Upper lobe of left lung (tissue), 6 donors: ENCODE data around the gene PRRG2. TPM values are rescaled to one million over a fixed set of nuclear protein-coding genes. Genes with fewer than 3 reads are reported as not detected.

ENCODE experiments used
- ATAC-seq, 2 donors: fragments of 200-7000 bp; cut with Tn5 transposase; one replicate each; pipeline ENCODE4 v1.9.1; 2022; ENCODE audit warnings: mild to moderate bottlenecking in 2 of 2, moderate library complexity in 2 of 2; ENCODE audit not compliant: low FRiP score in 2 of 2
- DNase-seq, 2 donors: peaks; one replicate each; pipeline ENCODE4 v3.0.0-alpha.2; 2019 to 2020
- H3K27ac ChIP-seq, 4 donors: fragments of 200-600 bp; sonication (generic); one replicate each; pipeline ENCODE4 v1.5.1; 2016 to 2019
- H3K27me3 ChIP-seq, 4 donors: fragments of 200-600 bp; sonication (generic); one replicate each; pipeline ENCODE4 v1.5.1; 2017 to 2019
- H3K36me3 ChIP-seq, 4 donors: fragments of 200-600 bp; sonication (generic); one replicate each; pipeline ENCODE4 v1.5.1; 2016 to 2019
- H3K4me1 ChIP-seq, 4 donors: fragments of 200-600 bp; sonication (generic); one replicate each; pipeline ENCODE4 v1.5.1; 2018 to 2019
- H3K4me3 ChIP-seq, 4 donors: fragments of 200-600 bp; sonication (generic); one replicate each; pipeline ENCODE4 v1.5.1; 2017 to 2019; ENCODE audit warnings: mild to moderate bottlenecking in 2 of 4, moderate library complexity in 1 of 4
- H3K9me3 ChIP-seq, 4 donors: fragments of 200-600 bp; sonication (generic); one replicate each; pipeline ENCODE4 v1.5.1; 2018 to 2019
- EP300 ChIP-seq, 4 donors: sonication (generic); formaldehyde crosslinking; IDR thresholded peaks; one replicate each; pipeline ENCODE4 v1.5.1; 2017; ENCODE audit warnings: antibody characterized with exemption in 4 of 4, control low read depth in 2 of 4
- POLR2A ChIP-seq, 4 donors: fragments of 450-650 bp; IDR thresholded peaks; one replicate each; pipeline ENCODE4 v1.5.1; 2016 to 2017; ENCODE audit warnings: antibody characterized with exemption in 4 of 4, mild to moderate bottlenecking in 2 of 4
- POLR2AphosphoS5 ChIP-seq, 2 donors: sonication (generic); formaldehyde crosslinking; IDR thresholded peaks; one replicate each; pipeline ENCODE4 v1.5.1; 2017; ENCODE audit warnings: antibody characterized with exemption in 2 of 2
- WGBS, 2 donors: methylation state at CpG; one replicate each; pipeline ENCODE4 v1.1.5; 2017 to 2018; 5-methylcytosine and 5-hydroxymethylcytosine counted together
- total RNA-seq, 6 donors: library from RNA; depleted of rRNA in 4 of 6; stranded (reverse); fragments of >200 nt in 4 of 6; gene quantifications; one replicate each; pipeline versions ENCODE4 v1.1.0 to v1.2.1, GENCODE V29; 2016 to 2021
- TF ChIP-seq, protein P1 (sequence below), 6 experiments: fragments of 450-650 bp in 4 of 6; fragments of 200-600 bp in 2 of 6; sonication (generic) in 2 of 6; IDR thresholded peaks; one replicate each; pipeline ENCODE4 v1.5.1; 2016 to 2019; ENCODE audit warnings: antibody characterized with exemption in 6 of 6
- donor health status: DM: no; HTN: no; CAD: no; lungs with moderate emphysema.
- donor health status: DM: no; HTN: yes; CAD: no; lungs with severe emphysema.

The PRRG2 gene
- total RNA-seq, 6 donors from 2014 or later: 3.8 to 10.0 (median 7.1) TPM

DNA sequence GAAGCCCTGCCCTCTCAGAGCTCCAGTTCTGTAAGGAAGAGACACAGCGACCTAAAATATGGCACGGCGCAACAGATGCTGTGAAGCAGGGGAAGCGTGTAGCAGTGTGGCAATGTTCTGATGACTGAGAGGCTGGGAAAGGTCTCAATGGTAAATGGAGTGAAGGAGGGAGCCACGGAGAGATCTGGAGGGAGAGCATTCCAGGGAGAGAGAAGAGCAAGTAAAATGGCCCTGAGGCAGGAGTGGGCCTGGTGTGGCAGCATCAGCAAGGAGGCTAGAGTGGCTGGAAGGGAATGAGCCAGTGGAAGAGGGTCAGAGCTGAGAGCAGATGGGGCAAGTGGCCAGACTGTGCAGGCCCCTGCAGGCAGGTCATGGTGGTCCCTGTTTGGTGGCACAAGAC lies 37.0 kb upstream of the PRRG2 start:
- 69 to 81% methylated on average over 5 of the region's 5 CpGs for WGBS, 2 donors
- ATAC-seq (peak in 1 of 2 donors; percentile 38), DNase-seq (no peak)
- peaks cover 3 to 8% (median 6%) of the 10 kb centered on the region in 4 donors for H3K4me1 ChIP-seq
- H3K27me3 ChIP-seq: no peaks in the 10 kb centered on the region
- H3K27ac ChIP-seq: no peak overlapping the region
- H3K36me3 ChIP-seq: peaks cover 0 to 15% (median 7%) of the 10 kb centered on the region in 4 donors
- no peaks in the 10 kb centered on the region for H3K9me3 ChIP-seq
- H3K4me3 ChIP-seq: no peak overlapping the region
- no peak for TF ChIP-seq EP300 (IDR thresholded peaks at IDR 0.05)
- TF ChIP-seq, protein P1, sequence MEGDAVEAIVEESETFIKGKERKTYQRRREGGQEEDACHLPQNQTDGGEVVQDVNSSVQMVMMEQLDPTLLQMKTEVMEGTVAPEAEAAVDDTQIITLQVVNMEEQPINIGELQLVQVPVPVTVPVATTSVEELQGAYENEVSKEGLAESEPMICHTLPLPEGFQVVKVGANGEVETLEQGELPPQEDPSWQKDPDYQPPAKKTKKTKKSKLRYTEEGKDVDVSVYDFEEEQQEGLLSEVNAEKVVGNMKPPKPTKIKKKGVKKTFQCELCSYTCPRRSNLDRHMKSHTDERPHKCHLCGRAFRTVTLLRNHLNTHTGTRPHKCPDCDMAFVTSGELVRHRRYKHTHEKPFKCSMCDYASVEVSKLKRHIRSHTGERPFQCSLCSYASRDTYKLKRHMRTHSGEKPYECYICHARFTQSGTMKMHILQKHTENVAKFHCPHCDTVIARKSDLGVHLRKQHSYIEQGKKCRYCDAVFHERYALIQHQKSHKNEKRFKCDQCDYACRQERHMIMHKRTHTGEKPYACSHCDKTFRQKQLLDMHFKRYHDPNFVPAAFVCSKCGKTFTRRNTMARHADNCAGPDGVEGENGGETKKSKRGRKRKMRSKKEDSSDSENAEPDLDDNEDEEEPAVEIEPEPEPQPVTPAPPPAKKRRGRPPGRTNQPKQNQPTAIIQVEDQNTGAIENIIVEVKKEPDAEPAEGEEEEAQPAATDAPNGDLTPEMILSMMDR (IDR thresholded peaks at IDR 0.05): no peak
- TF ChIP-seq POLR2A (IDR thresholded peaks at IDR 0.05): no peak
- no peak for TF ChIP-seq POLR2AphosphoS5 (IDR thresholded peaks at IDR 0.05)

DNA sequence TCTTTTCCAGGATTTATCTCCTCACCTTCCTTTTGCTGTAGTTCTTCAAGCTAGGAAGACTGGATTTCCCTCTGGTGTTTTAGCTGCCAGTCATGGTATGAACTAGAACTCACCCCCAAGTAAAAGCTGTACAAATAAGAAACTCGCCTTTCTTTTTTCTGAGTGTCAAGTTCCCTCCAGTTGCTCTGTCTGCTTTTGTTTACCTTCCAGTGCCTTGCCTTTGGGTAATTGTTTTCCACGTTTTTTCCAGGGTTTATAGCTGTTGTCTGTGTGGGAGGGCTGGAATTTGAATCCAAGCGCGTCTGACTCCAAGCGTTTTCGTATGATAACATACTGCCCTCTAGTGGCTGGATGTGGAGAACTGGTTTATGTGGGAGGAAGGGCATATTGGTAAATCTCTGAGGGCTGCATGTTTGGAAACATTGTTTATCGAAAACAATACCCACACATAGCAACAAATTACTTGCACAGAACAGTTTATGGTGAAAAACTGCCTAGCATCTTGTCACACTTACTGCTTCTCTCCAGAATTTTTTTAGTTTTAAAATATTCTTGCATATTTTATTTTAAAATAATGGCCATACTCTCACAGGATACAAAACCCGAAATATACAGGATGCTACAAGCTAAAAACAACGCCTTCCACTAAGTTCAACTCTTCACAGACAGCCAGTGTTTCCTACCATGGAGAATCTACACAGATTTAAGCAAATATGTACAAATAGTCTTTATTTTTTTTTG lies 34.1 kb upstream of the PRRG2 start:
- DNase-seq (peak in 1 of 2 donors; percentile 69), ATAC-seq (peak; percentile 81 to 93)
- TF ChIP-seq POLR2AphosphoS5 (IDR thresholded peaks at IDR 0.05): no peak
- TF ChIP-seq, protein P1 (IDR thresholded peaks at IDR 0.05): peak; percentile 76 to 89 (median 84)
- WGBS, 2 donors: 9 to 10% methylated on average over 9 of the region's 9 CpGs
- Histone ChIP-seq H3K4me1 (peaks cover 3 to 8% (median 6%) of the 10 kb centered on the region in 4 donors), H3K27ac (no peak overlapping the region), H3K4me3 (no peak overlapping the region), H3K27me3 (no peaks in the 10 kb centered on the region), H3K36me3 (peaks cover 0 to 6% (median 4%) of the 10 kb centered on the region in 4 donors), H3K9me3 (no peaks in the 10 kb centered on the region)

DNA sequence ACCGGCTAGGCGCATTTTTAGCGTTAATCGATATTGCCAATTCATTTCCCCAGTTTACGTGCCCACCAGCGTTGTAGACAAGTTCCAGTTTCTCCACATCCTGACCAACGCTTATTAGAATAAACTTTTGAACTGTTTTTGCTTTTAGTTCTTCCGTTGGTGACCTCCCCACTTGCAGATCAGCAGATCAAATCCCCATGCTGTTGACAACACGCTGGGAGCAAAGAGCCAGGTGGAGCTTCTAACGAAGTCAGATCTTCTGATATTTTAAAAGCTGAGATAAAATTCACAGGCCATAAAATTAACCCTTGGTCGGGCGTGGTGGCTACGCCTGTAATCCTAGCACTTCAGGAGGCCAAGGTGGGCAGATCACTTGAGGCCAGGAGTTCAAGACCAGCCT lies 32.1 kb upstream of the PRRG2 start:
- 51 to 68% methylated on average over 13 of the region's 13 CpGs for WGBS, 2 donors
- TF ChIP-seq EP300 (IDR thresholded peaks at IDR 0.05) (no peak), POLR2AphosphoS5 (IDR thresholded peaks at IDR 0.05) (no peak), POLR2A (IDR thresholded peaks at IDR 0.05) (no peak)
- TF ChIP-seq, protein P1 (IDR thresholded peaks at IDR 0.05): no peak
- Histone ChIP-seq H3K4me3 (no peak overlapping the region), H3K36me3 (no peaks in the 10 kb centered on the region), H3K27me3 (no peaks in the 10 kb centered on the region), H3K9me3 (no peaks in the 10 kb centered on the region), H3K4me1 (peaks cover 3 to 10% (median 6%) of the 10 kb centered on the region in 4 donors), H3K27ac (no peak overlapping the region)
- ATAC-seq: no peak
- no peak for DNase-seq

DNA sequence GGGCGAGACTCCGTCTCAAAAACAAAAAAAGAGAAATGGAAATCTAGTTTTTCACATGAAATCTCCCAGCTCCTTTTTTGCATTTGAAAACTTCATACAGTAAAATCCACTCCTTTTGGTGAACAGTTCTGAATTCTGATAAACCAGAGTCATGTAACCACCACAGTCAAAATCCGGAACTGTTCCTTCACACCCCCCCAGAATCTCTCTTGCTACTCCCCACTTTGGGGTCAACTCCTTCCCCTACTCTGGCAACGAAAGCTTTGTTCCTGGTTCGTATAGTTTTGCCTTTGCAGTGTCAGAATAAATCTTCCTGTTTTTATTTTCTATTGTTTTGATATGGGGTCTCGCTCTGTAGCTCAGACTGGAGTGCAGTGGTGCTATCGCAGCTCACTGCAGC lies 29.6 kb upstream of the PRRG2 start:
- peaks cover 0 to 19% (median 13%) of the 10 kb centered on the region in 4 donors for H3K36me3 ChIP-seq
- H3K9me3 ChIP-seq: no peaks in the 10 kb centered on the region
- no peak for ATAC-seq
- H3K27ac ChIP-seq: no peak overlapping the region
- 87 to 92% methylated on average over 7 of the region's 7 CpGs for WGBS, 2 donors
- no peak overlapping the region for H3K4me3 ChIP-seq
- no peak for DNase-seq
- H3K27me3 ChIP-seq: no peaks in the 10 kb centered on the region
- H3K4me1 ChIP-seq: peaks cover 14 to 29% (median 21%) of the 10 kb centered on the region in 4 donors
- no peak for TF ChIP-seq POLR2AphosphoS5 (IDR thresholded peaks at IDR 0.05)
- TF ChIP-seq EP300 (IDR thresholded peaks at IDR 0.05): no peak
- no peak for TF ChIP-seq POLR2A (IDR thresholded peaks at IDR 0.05)
- TF ChIP-seq, protein P1 (IDR thresholded peaks at IDR 0.05): no peak

DNA sequence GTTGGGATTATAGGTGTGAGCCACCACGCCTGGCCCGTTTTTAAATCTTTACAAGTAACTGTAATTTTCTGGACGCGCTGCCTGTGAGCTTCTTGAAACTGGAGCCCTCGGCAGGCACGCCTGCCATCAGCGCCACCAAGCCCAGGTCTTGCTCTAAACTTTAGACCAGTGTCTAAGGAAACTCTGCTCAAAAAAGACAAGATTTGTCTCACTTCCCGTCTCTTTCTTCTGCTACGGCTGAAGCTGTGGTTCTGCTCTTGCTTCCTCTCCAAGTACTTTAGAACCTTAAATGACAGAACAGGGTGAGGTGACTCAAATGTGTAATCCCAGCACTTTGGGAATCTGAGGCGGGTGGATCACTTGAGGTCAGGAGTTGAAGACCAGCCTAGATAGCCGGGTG lies 28.4 kb upstream of the PRRG2 start:
- no peak for TF ChIP-seq POLR2A (IDR thresholded peaks at IDR 0.05)
- TF ChIP-seq POLR2AphosphoS5 (IDR thresholded peaks at IDR 0.05): no peak
- TF ChIP-seq, protein P1 (IDR thresholded peaks at IDR 0.05): no peak
- TF ChIP-seq EP300 (IDR thresholded peaks at IDR 0.05): no peak
- ATAC-seq (peak in 1 of 2 donors; percentile 10), DNase-seq (no peak)
- no peaks in the 10 kb centered on the region for H3K9me3 ChIP-seq
- no peak overlapping the region for H3K4me3 ChIP-seq
- H3K4me1 ChIP-seq: peaks cover 6 to 23% (median 18%) of the 10 kb centered on the region in 4 donors
- H3K36me3 ChIP-seq: peaks cover 8 to 31% (median 26%) of the 10 kb centered on the region in 4 donors
- peak overlapping the region in 1 of 4 donors; percentile 42 for H3K27ac ChIP-seq
- WGBS, 2 donors: 79 to 81% methylated on average over 11 of the region's 11 CpGs
- H3K27me3 ChIP-seq: no peaks in the 10 kb centered on the region
